ENCODE measurements around the gene HTRA2.

DNA sequence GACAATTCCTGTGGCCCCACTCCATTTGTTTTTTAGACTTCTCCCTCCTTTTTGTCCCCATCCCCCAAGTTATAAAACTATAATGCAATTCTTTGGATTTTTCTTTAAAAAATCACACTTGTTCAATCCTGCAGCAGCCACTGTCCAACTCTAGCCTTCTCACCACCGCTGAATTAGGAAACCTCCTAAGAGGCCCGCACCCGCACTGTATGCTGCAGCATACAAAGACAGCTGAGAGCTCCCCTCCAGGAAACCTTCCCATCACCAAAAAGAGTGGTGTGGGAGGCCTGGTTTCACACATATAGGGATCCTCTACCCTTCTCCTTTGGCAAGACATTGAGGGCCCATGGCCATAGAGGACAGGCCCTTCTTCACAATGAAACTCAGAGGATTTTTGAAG is 25.1 kb upstream of the HTRA2 start:
- no peak for TF ChIP-seq ESRRG (CRISPR knock-in tag; IDR thresholded peaks at IDR 0.05)
- no peak for TF ChIP-seq SNAI2 (CRISPR knock-in tag; IDR thresholded peaks at IDR 0.05)
- TF ChIP-seq TCF4 (CRISPR knock-in tag; IDR thresholded peaks at IDR 0.05; ENCODE audit: borderline replicate concordance), result no peak
- TF ChIP-seq, protein P1, sequence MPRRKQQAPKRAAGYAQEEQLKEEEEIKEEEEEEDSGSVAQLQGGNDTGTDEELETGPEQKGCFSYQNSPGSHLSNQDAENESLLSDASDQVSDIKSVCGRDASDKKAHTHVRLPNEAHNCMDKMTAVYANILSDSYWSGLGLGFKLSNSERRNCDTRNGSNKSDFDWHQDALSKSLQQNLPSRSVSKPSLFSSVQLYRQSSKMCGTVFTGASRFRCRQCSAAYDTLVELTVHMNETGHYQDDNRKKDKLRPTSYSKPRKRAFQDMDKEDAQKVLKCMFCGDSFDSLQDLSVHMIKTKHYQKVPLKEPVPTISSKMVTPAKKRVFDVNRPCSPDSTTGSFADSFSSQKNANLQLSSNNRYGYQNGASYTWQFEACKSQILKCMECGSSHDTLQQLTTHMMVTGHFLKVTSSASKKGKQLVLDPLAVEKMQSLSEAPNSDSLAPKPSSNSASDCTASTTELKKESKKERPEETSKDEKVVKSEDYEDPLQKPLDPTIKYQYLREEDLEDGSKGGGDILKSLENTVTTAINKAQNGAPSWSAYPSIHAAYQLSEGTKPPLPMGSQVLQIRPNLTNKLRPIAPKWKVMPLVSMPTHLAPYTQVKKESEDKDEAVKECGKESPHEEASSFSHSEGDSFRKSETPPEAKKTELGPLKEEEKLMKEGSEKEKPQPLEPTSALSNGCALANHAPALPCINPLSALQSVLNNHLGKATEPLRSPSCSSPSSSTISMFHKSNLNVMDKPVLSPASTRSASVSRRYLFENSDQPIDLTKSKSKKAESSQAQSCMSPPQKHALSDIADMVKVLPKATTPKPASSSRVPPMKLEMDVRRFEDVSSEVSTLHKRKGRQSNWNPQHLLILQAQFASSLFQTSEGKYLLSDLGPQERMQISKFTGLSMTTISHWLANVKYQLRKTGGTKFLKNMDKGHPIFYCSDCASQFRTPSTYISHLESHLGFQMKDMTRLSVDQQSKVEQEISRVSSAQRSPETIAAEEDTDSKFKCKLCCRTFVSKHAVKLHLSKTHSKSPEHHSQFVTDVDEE (CRISPR knock-in tag; IDR thresholded peaks at IDR 0.05), result no peak
- no peak for TF ChIP-seq RARB (CRISPR knock-in tag; IDR thresholded peaks at IDR 0.05)
- TF ChIP-seq, protein P2, sequence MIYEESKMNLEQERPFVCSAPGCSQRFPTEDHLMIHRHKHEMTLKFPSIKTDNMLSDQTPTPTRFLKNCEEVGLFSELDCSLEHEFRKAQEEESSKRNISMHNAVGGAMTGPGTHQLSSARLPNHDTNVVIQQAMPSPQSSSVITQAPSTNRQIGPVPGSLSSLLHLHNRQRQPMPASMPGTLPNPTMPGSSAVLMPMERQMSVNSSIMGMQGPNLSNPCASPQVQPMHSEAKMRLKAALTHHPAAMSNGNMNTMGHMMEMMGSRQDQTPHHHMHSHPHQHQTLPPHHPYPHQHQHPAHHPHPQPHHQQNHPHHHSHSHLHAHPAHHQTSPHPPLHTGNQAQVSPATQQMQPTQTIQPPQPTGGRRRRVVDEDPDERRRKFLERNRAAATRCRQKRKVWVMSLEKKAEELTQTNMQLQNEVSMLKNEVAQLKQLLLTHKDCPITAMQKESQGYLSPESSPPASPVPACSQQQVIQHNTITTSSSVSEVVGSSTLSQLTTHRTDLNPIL (CRISPR knock-in tag; IDR thresholded peaks at IDR 0.05; ENCODE audit: low read depth), result no peak
- no peak for TF ChIP-seq BACH2 (CRISPR knock-in tag; IDR thresholded peaks at IDR 0.05; ENCODE audit: borderline replicate concordance)
- no peak for TF ChIP-seq ZFP30 (CRISPR knock-in tag; IDR thresholded peaks at IDR 0.05)
- TF ChIP-seq, protein P3, sequence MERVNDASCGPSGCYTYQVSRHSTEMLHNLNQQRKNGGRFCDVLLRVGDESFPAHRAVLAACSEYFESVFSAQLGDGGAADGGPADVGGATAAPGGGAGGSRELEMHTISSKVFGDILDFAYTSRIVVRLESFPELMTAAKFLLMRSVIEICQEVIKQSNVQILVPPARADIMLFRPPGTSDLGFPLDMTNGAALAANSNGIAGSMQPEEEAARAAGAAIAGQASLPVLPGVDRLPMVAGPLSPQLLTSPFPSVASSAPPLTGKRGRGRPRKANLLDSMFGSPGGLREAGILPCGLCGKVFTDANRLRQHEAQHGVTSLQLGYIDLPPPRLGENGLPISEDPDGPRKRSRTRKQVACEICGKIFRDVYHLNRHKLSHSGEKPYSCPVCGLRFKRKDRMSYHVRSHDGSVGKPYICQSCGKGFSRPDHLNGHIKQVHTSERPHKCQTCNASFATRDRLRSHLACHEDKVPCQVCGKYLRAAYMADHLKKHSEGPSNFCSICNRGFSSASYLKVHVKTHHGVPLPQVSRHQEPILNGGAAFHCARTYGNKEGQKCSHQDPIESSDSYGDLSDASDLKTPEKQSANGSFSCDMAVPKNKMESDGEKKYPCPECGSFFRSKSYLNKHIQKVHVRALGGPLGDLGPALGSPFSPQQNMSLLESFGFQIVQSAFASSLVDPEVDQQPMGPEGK (CRISPR knock-in tag; IDR thresholded peaks at IDR 0.05; ENCODE audit: borderline replicate concordance), result no peak
- TF ChIP-seq ZNF70 (CRISPR knock-in tag; IDR thresholded peaks at IDR 0.05), result no peak
- no peak for TF ChIP-seq CSDC2 (CRISPR knock-in tag; IDR thresholded peaks at IDR 0.05)

All from SK-N-SH treated with all-trans-retinoic acid at 6 μM for 48 hours (cell line).